ENCODE data around the gene NAIF1. TPM values are rescaled to one million over a fixed set of nuclear protein-coding genes. Genes with fewer than 3 reads are reported as not detected.

Gene NAIF1
- total and polyA plus RNA-seq, 2 experiments from 2014 or later, result 4.9 to 5.5 TPM

- Mint-ChIP-seq H3K4me3 (peak overlapping the region; percentile 84), H3K4me1 (peaks cover 43% of the 10 kb centered on the region), H3K27me3 (ENCODE audit: insufficient read depth, low read depth, poor library complexity) (peaks cover 7% of the 10 kb centered on the region), H3K27ac (no peak overlapping the region), H3K9me3 (no peaks in the 10 kb centered on the region), H3K36me3 (ENCODE audit: low read depth) (no peaks in the 10 kb centered on the region)
- Histone ChIP-seq H2AFZ (no peak overlapping the region), H3F3A (replicated peaks; ENCODE audit: low read depth) (peaks cover 7% of the 10 kb centered on the region; the same call in 1 of the 2 replicates), H3K36me3 (ENCODE audit: insufficient read depth) (no peaks in the 10 kb centered on the region), H3K4me3 (peak overlapping the region; percentile 87), H3K79me2 (replicated peaks; ENCODE audit: insufficient read depth) (peaks cover 58% of the 10 kb centered on the region), H3K27ac (ENCODE audit: low read depth) (no peak overlapping the region), H3K4me2 (peak overlapping the region; percentile 92), H4K20me1 (replicated peaks; ENCODE audit: insufficient read depth) (0 out of 2 replicates have a peak, but pooled peaks cover 5% of the 10 kb centered on the region), H3K9me2 (ENCODE audit: insufficient read depth) (peaks cover 5% of the 10 kb centered on the region; the same call in 1 of the 2 replicates), H3K4me1 (ENCODE audit: insufficient read depth) (peaks cover 25% of the 10 kb centered on the region), H3K27me3 (ENCODE audit: insufficient read depth) (no peaks in the 10 kb centered on the region)
- DNase-seq (ENCODE audit: low spot score), result peak; percentile 43
- TF ChIP-seq JUNB (IDR thresholded peaks at IDR 0.05; ENCODE audit: unreplicated experiment) (no peak), ZNF114 (CRISPR knock-in tag; IDR thresholded peaks at IDR 0.05) (no peak), NANOG (IDR thresholded peaks at IDR 0.05; ENCODE audit: borderline replicate concordance) (no peak)
- TF ChIP-seq, protein P1, sequence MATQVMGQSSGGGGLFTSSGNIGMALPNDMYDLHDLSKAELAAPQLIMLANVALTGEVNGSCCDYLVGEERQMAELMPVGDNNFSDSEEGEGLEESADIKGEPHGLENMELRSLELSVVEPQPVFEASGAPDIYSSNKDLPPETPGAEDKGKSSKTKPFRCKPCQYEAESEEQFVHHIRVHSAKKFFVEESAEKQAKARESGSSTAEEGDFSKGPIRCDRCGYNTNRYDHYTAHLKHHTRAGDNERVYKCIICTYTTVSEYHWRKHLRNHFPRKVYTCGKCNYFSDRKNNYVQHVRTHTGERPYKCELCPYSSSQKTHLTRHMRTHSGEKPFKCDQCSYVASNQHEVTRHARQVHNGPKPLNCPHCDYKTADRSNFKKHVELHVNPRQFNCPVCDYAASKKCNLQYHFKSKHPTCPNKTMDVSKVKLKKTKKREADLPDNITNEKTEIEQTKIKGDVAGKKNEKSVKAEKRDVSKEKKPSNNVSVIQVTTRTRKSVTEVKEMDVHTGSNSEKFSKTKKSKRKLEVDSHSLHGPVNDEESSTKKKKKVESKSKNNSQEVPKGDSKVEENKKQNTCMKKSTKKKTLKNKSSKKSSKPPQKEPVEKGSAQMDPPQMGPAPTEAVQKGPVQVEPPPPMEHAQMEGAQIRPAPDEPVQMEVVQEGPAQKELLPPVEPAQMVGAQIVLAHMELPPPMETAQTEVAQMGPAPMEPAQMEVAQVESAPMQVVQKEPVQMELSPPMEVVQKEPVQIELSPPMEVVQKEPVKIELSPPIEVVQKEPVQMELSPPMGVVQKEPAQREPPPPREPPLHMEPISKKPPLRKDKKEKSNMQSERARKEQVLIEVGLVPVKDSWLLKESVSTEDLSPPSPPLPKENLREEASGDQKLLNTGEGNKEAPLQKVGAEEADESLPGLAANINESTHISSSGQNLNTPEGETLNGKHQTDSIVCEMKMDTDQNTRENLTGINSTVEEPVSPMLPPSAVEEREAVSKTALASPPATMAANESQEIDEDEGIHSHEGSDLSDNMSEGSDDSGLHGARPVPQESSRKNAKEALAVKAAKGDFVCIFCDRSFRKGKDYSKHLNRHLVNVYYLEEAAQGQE (IDR thresholded peaks at IDR 0.05; ENCODE audit: unreplicated experiment), result no peak
- TF ChIP-seq, protein P2, sequence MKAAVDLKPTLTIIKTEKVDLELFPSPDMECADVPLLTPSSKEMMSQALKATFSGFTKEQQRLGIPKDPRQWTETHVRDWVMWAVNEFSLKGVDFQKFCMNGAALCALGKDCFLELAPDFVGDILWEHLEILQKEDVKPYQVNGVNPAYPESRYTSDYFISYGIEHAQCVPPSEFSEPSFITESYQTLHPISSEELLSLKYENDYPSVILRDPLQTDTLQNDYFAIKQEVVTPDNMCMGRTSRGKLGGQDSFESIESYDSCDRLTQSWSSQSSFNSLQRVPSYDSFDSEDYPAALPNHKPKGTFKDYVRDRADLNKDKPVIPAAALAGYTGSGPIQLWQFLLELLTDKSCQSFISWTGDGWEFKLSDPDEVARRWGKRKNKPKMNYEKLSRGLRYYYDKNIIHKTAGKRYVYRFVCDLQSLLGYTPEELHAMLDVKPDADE (IDR thresholded peaks at IDR 0.05), result no peak
- peak; percentile 16 for ATAC-seq
These were observed 1.5 kb upstream of the NAIF1 start for GRCh38 chr9:128068386-128069205.

- H3K4me1 Mint-ChIP-seq, result peaks cover 36% of the 10 kb centered on the region
- ATAC-seq, result peak; percentile 74
- H3K79me2 ChIP-seq (replicated peaks; ENCODE audit: insufficient read depth), result peaks cover 50% of the 10 kb centered on the region
These were observed 695 bp upstream of the NAIF1 start, which contains the start of gene SLC25A25 for GRCh38 chr9:128067645-128068385. Gene SLC25A25 (plus strand): TSS chr9:128068232. CDS start chr9:128068320, 88 bp downstream.

More at GRCh38 chr9:128067645-128068385, 695 bp upstream of the NAIF1 start, which contains the start of gene SLC25A25:
- no peaks in the 10 kb centered on the region for H3K27me3 ChIP-seq (ENCODE audit: insufficient read depth)
- H2AFZ ChIP-seq, result no peak within 1 kb of the TSS
- peak within 1 kb of the TSS; percentile 87 for H3K4me3 ChIP-seq
- TF ChIP-seq CTCF (conservative IDR thresholded peaks at IDR 0.05; ENCODE audit: low read depth in 2 of 2) (no peak), POLR2AphosphoS5 (IDR thresholded peaks at IDR 0.05; ENCODE audit: low read depth) (peak; percentile 57; the same call in 1 of the 2 replicates), CREB1 (CRISPR knock-in tag; IDR thresholded peaks at IDR 0.05; ENCODE audit: low read depth) (peak; percentile 50; the same call in 1 of the 2 replicates)
- TF ChIP-seq, protein P1 (IDR thresholded peaks at IDR 0.05; ENCODE audit: unreplicated experiment), result no peak
- H3F3A ChIP-seq (replicated peaks; ENCODE audit: low read depth), result peaks cover 7% of the 10 kb centered on the region; the same call in 1 of the 2 replicates
- no peaks in the 10 kb centered on the region for H3K9me3 Mint-ChIP-seq
- no peaks in the 10 kb centered on the region for H3K36me3 ChIP-seq (ENCODE audit: insufficient read depth)
- peak within 1 kb of the TSS; percentile 92 for H3K4me2 ChIP-seq
- DNase-seq (ENCODE audit: low spot score), result peak; percentile 100
- peaks cover 5% of the 10 kb centered on the region; the same call in 1 of the 2 replicates for H3K9me2 ChIP-seq (ENCODE audit: insufficient read depth)
- H3K27ac ChIP-seq (ENCODE audit: low read depth), result peak within 1 kb of the TSS; percentile 96
- peaks cover 19% of the 10 kb centered on the region for H3K4me1 ChIP-seq (ENCODE audit: insufficient read depth)
- 0 out of 2 replicates have a peak, but pooled peaks cover 5% of the 10 kb centered on the region for H4K20me1 ChIP-seq (replicated peaks; ENCODE audit: insufficient read depth)
- H3K27me3 Mint-ChIP-seq (ENCODE audit: insufficient read depth, low read depth, poor library complexity), result peaks cover 7% of the 10 kb centered on the region
- peak within 1 kb of the TSS; percentile 84 for H3K4me3 Mint-ChIP-seq
- H3K27ac Mint-ChIP-seq, result no peak within 1 kb of the TSS
- no peaks in the 10 kb centered on the region for H3K36me3 Mint-ChIP-seq (ENCODE audit: low read depth)

Measured in GM23338 (cell line).